Endodermal cell (in vitro differentiated cells): Measurements from ENCODE around the gene PUS10. TPM values are rescaled to one million over a fixed set of nuclear protein-coding genes. Genes with fewer than 3 reads are reported as not detected.

Source experiments
- DNase-seq: peaks from one replicate; pipeline ENCODE4 v3.0.0-alpha.2; 2017
- H3K27ac ChIP-seq: 2 replicates; pipeline ENCODE4 v1.5.1; 2013; ENCODE audit warnings: mild to moderate bottlenecking, low read depth, low read length, moderate library complexity
- H3K27me3 ChIP-seq: 2 replicates; pipeline ENCODE4 v1.6.1; 2013; ENCODE audit warnings: mild to moderate bottlenecking, low read length, moderate library complexity; ENCODE audit not compliant: insufficient read depth, control insufficient read depth, poor library complexity, severe bottlenecking
- H3K36me3 ChIP-seq: 2 replicates; pipeline ENCODE4 v1.7.0; 2013; ENCODE audit warnings: mild to moderate bottlenecking, low read length, moderate library complexity; ENCODE audit not compliant: control insufficient read depth, insufficient read depth
- H3K4me1 ChIP-seq: one replicate; pipeline ENCODE4 v1.7.0; 2013; ENCODE audit warnings: low read length; ENCODE audit not compliant: control insufficient read depth, insufficient read depth
- H3K4me3 ChIP-seq: 2 replicates; pipeline ENCODE4 v1.5.1; 2013; ENCODE audit warnings: mild to moderate bottlenecking, low read length, moderate library complexity
- H3K9ac ChIP-seq: 2 replicates; pipeline ENCODE4 v1.6.1; 2013; ENCODE audit warnings: mild to moderate bottlenecking, low read length, moderate library complexity; ENCODE audit not compliant: poor library complexity, severe bottlenecking; ENCODE audit errors: extremely low read depth
- H3K9me3 ChIP-seq: 2 replicates; pipeline ENCODE4 v1.6.1; 2013; ENCODE audit warnings: mild to moderate bottlenecking, low read length, moderate library complexity; ENCODE audit not compliant: control insufficient read depth
- H3K27ac Mint-ChIP-seq: 2 replicates; pipeline ENCODE4 v1.8.0; 2020; ENCODE audit warnings: mixed read lengths
- H3K27me3 Mint-ChIP-seq: 2 replicates; pipeline ENCODE4 v1.8.0; 2021; ENCODE audit warnings: mild to moderate bottlenecking, mixed read lengths; ENCODE audit not compliant: insufficient read depth
- H3K36me3 Mint-ChIP-seq: 2 replicates; pipeline ENCODE4 v1.8.0; 2020; ENCODE audit warnings: low read depth, mixed read lengths
- H3K4me1 Mint-ChIP-seq: 2 replicates; pipeline ENCODE4 v1.8.0; 2020; ENCODE audit warnings: mixed read lengths
- H3K4me3 Mint-ChIP-seq: 2 replicates; pipeline ENCODE4 v1.8.0; 2020; ENCODE audit warnings: mild to moderate bottlenecking, moderate library complexity, mixed read lengths
- H3K9me3 Mint-ChIP-seq: 2 replicates; pipeline ENCODE4 v1.8.0; 2020; ENCODE audit warnings: mild to moderate bottlenecking, mixed read lengths
- WGBS, 2 experiments: methylation state at CpG; one replicate each; pipeline versions ENCODE4 v1.1.5 to v1.1.7; 2013; ENCODE audit warnings: missing lambda C conversion rate in 2 of 2, mixed read lengths in 1 of 2; ENCODE audit not compliant: insufficient coverage in 1 of 2, insufficient read length in 1 of 2; 5-methylcytosine and 5-hydroxymethylcytosine counted together
- total RNA-seq, 2 donors: library from RNA; stranded (reverse); fragmentation: NEBNext Ultra II Directional in 1 of 2; extraction: Animal tissue kit (Norgen Biotek cat#: 25700) in 1 of 2; gene quantifications; 2 replicates in 1 of 2; 3 replicates in 1 of 2; pipeline ENCODE4 v1.2.1, GENCODE V29; 2021
- TF ChIP-seq, protein P1 (sequence below): fragments of 200-600 bp; sonication (generic); conservative IDR thresholded peaks from 2 replicates; pipeline ENCODE4 v1.5.0; 2021; ENCODE audit warnings: antibody characterized with exemption, mild to moderate bottlenecking

The PUS10 gene
- total RNA-seq, 2 donors from 2014 or later = 3.9 to 6.1 TPM

DNA sequence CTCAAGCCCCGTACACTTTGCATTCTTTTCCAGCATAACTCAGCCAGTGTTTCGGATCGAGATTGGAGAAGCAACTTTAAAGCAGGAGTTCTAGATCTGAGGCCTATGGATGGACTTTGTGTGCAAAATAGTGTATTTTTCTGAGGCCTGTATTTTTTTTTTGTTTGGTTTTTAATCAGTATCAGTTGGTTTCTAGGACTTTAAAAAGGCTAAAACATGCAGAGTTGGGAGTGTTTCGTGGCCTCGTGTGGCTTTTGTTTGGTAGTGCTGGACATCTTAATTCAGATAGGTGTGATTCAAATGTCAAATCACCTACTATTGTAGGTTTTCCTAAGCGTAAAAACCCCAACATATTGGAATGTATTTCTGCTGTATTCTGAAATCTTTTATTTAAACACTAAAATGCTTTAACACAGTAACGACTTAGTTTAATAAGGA lies 282 bp upstream of the PUS10 start:
- peaks cover 9% of the 10 kb centered on the region for H3K9me3 ChIP-seq
- no peaks in the 10 kb centered on the region for H3K27me3 ChIP-seq
- no peak for DNase-seq
- H3K9ac ChIP-seq = peak overlapping the region; percentile 82
- H3K36me3 ChIP-seq = peaks cover 18% of the 10 kb centered on the region
- peak overlapping the region; percentile 98 for H3K27ac Mint-ChIP-seq
- peak overlapping the region; percentile 95 for H3K4me3 ChIP-seq
- no peaks in the 10 kb centered on the region for H3K4me1 ChIP-seq
- H3K4me3 Mint-ChIP-seq = peak overlapping the region; percentile 88
- TF ChIP-seq, protein P1, sequence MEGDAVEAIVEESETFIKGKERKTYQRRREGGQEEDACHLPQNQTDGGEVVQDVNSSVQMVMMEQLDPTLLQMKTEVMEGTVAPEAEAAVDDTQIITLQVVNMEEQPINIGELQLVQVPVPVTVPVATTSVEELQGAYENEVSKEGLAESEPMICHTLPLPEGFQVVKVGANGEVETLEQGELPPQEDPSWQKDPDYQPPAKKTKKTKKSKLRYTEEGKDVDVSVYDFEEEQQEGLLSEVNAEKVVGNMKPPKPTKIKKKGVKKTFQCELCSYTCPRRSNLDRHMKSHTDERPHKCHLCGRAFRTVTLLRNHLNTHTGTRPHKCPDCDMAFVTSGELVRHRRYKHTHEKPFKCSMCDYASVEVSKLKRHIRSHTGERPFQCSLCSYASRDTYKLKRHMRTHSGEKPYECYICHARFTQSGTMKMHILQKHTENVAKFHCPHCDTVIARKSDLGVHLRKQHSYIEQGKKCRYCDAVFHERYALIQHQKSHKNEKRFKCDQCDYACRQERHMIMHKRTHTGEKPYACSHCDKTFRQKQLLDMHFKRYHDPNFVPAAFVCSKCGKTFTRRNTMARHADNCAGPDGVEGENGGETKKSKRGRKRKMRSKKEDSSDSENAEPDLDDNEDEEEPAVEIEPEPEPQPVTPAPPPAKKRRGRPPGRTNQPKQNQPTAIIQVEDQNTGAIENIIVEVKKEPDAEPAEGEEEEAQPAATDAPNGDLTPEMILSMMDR = no peak
- H3K9me3 Mint-ChIP-seq = peaks cover 12% of the 10 kb centered on the region
- H3K27ac ChIP-seq = peak overlapping the region; percentile 1
- peaks cover 3% of the 10 kb centered on the region for H3K4me1 Mint-ChIP-seq
- no peaks in the 10 kb centered on the region for H3K27me3 Mint-ChIP-seq
- peaks cover 26% of the 10 kb centered on the region for H3K36me3 Mint-ChIP-seq
- WGBS, 2 experiments = 0% methylated on average over 3 to 5 of the region's 7 CpGs

DNA sequence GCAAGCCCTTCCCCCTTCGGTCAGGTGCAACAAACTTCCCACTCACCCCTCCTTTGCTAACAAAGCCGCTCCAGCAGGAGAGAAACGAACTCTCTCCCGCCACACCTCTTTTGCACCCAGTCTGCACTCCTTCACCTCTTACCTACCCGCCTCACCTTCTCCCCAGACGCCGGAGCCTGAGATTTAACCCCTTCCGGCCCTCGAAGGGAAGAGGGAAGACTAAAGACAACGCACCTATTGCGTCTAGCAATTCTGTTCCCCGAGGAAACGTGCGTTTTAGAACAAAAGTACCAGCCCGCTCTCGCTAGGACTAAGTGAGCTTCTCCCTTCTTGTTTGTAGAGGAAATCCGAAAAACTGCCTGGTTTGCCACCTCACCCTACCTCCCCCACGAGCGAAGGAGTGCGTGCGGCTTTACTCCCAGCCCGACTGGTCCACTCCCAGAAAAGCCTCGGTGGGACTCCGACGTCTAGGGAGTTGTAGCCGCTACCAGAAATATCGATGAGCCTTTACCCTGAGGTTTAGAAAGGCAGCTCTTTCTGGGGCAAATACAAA lies 976 bp downstream of the PUS10 start:
- Mint-ChIP-seq H3K27ac (peak overlapping the region; percentile 98), H3K27me3 (no peaks in the 10 kb centered on the region), H3K4me3 (peak overlapping the region; percentile 88), H3K9me3 (peaks cover 6% of the 10 kb centered on the region), H3K4me1 (peaks cover 3% of the 10 kb centered on the region), H3K36me3 (peaks cover 18% of the 10 kb centered on the region)
- TF ChIP-seq, protein P1 = no peak
- H3K27me3 ChIP-seq = no peaks in the 10 kb centered on the region
- H3K27ac ChIP-seq = peak overlapping the region; percentile 33
- H3K36me3 ChIP-seq = peaks cover 6% of the 10 kb centered on the region
- peak overlapping the region; percentile 82 for H3K9ac ChIP-seq
- peak; percentile 94 for DNase-seq
- peak overlapping the region; percentile 95 for H3K4me3 ChIP-seq
- peaks cover 2% of the 10 kb centered on the region for H3K9me3 ChIP-seq
- H3K4me1 ChIP-seq = no peaks in the 10 kb centered on the region
- 0% methylated on average over 14 to 27 of the region's 27 CpGs for WGBS, 2 experiments

- no peaks in the 10 kb centered on the region for H3K9me3 ChIP-seq
- TF ChIP-seq, protein P1 = no peak
- peaks cover 6% of the 10 kb centered on the region for H3K36me3 ChIP-seq
- WGBS, 2 experiments = 6 to 7% methylated on average over 13 to 16 of the region's 16 CpGs
- H3K4me3 ChIP-seq = peak overlapping the region; percentile 95
- H3K27me3 ChIP-seq = no peaks in the 10 kb centered on the region
- Mint-ChIP-seq H3K27ac (peak overlapping the region; percentile 98), H3K4me3 (peak overlapping the region; percentile 88), H3K27me3 (no peaks in the 10 kb centered on the region), H3K4me1 (peaks cover 3% of the 10 kb centered on the region), H3K36me3 (peaks cover 12% of the 10 kb centered on the region), H3K9me3 (peaks cover 2% of the 10 kb centered on the region)
- no peaks in the 10 kb centered on the region for H3K4me1 ChIP-seq
- no peak for DNase-seq
- H3K9ac ChIP-seq = peak overlapping the region; percentile 82
- no peak overlapping the region for H3K27ac ChIP-seq
These were observed 1.6 kb downstream of the PUS10 start for GRCh38 chr2:61016392-61017002.
